H1 (cell line): Measurements from ENCODE around the gene WDR64.

Experiments used
- CTCF ChIP-seq, 3 experiments: IDR thresholded peaks; 1 replicate in 2 of 3; 2 replicates in 1 of 3; pipeline versions ENCODE4 v1.5.1 to v1.6.1; 2011; ENCODE audit warnings: low read length in 3 of 3, mild to moderate bottlenecking in 3 of 3, inconsistent platforms in 2 of 3, low read depth in 1 of 3, moderate library complexity in 1 of 3; ENCODE audit not compliant: insufficient read depth in 1 of 3; ENCODE audit errors: control extremely low read depth in 1 of 3
- POLR2A ChIP-seq, 2 experiments: IDR thresholded peaks; 1 replicate in 1 of 2; 2 replicates in 1 of 2; pipeline ENCODE4 v1.6.1; 2011; ENCODE audit warnings: low read depth in 2 of 2, low read length in 2 of 2, mild to moderate bottlenecking in 2 of 2; ENCODE audit errors: control extremely low read depth in 1 of 2
- TBP ChIP-seq: IDR thresholded peaks from 2 replicates; pipeline ENCODE4 v1.6.1; 2011; ENCODE audit warnings: low read depth, low read length, improper control_type of control experiment
- USF2 ChIP-seq: IDR thresholded peaks from 2 replicates; pipeline ENCODE4 v1.6.1; 2011; ENCODE audit warnings: low read length, improper control_type of control experiment

- TF ChIP-seq POLR2A (IDR thresholded peaks at IDR 0.05; ENCODE audit: control extremely low read depth in 1 of 2, low read depth in 2 of 2, low read length in 2 of 2), result no peak
- no peak for TF ChIP-seq TBP
- no peak for TF ChIP-seq USF2
- TF ChIP-seq CTCF (IDR thresholded peaks at IDR 0.05; ENCODE audit: control extremely low read depth in 1 of 3, insufficient read depth in 1 of 3, low read depth in 1 of 3, low read length in 3 of 3), result no peak
Measured at GRCh38 chr1:241849345-241849695, 197.2 kb downstream of the WDR64 start.
